Measurements from ENCODE around the gene RARRES1.

RARRES1 gene

GRCh38 chr3:158731938-158732855 is at the start of gene RARRES1:
TSS of gene RARRES1 (minus strand) at chr3:158732457. CDS start at chr3:158732415, 42 bp downstream.
- no peak for DNase-seq

- no peak for DNase-seq
These were observed 49.6 kb upstream of the RARRES1 start for GRCh38 chr3:158781849-158782248.

GRCh38 chr3:158781191-158781590 is 48.9 kb upstream of the RARRES1 start:
- DNase-seq, result no peak

- no peak for DNase-seq
These were observed 48.5 kb upstream of the RARRES1 start for GRCh38 chr3:158780766-158781165.

GRCh38 chr3:158777161-158777873 is 45.1 kb upstream of the RARRES1 start:
- no peak for DNase-seq

GRCh38 chr3:158776531-158776930 is 44.3 kb upstream of the RARRES1 start:
- no peak for DNase-seq

- no peak for DNase-seq
These were observed 43.5 kb upstream of the RARRES1 start for GRCh38 chr3:158775426-158776410.

GRCh38 chr3:158774965-158775364 is 42.7 kb upstream of the RARRES1 start:
- DNase-seq, result no peak

- no peak for DNase-seq
These were observed 41.9 kb upstream of the RARRES1 start for GRCh38 chr3:158773845-158774830.

GRCh38 chr3:158773166-158773565 is 40.9 kb upstream of the RARRES1 start:
- no peak for DNase-seq

- DNase-seq, result no peak
These were observed 39.7 kb upstream of the RARRES1 start for GRCh38 chr3:158771982-158772381.

- DNase-seq, result no peak
These were observed 39.3 kb upstream of the RARRES1 start for GRCh38 chr3:158771577-158771976.

GRCh38 chr3:158770741-158771350 is 38.6 kb upstream of the RARRES1 start:
- DNase-seq, result no peak

GRCh38 chr3:158769952-158770740 is 37.9 kb upstream of the RARRES1 start:
- no peak for DNase-seq

GRCh38 chr3:158769549-158769948 is 37.3 kb upstream of the RARRES1 start:
- DNase-seq, result no peak

GRCh38 chr3:158768881-158769543 is 36.8 kb upstream of the RARRES1 start:
- DNase-seq, result no peak

- DNase-seq, result no peak
These were observed 36.1 kb upstream of the RARRES1 start for GRCh38 chr3:158768361-158768787.

GRCh38 chr3:158766364-158766763 is 34.1 kb upstream of the RARRES1 start:
- no peak for DNase-seq

GRCh38 chr3:158765518-158766205 is 33.4 kb upstream of the RARRES1 start:
- no peak for DNase-seq

All from RPMI8226 (cell line).